ENCODE results near the gene AKR1C2. TPM values are rescaled to one million over a fixed set of nuclear protein-coding genes. Genes with fewer than 3 reads are reported as not detected.
"Not testable (repeated sequence)": the region's sequence is repeated elsewhere in the genome, so short reads cannot be mapped to it uniquely, and the experiment has no call there.

AKR1C2 gene
- total RNA-seq, 1 experiment from 2014 or later: 0.25 TPM

DNA sequence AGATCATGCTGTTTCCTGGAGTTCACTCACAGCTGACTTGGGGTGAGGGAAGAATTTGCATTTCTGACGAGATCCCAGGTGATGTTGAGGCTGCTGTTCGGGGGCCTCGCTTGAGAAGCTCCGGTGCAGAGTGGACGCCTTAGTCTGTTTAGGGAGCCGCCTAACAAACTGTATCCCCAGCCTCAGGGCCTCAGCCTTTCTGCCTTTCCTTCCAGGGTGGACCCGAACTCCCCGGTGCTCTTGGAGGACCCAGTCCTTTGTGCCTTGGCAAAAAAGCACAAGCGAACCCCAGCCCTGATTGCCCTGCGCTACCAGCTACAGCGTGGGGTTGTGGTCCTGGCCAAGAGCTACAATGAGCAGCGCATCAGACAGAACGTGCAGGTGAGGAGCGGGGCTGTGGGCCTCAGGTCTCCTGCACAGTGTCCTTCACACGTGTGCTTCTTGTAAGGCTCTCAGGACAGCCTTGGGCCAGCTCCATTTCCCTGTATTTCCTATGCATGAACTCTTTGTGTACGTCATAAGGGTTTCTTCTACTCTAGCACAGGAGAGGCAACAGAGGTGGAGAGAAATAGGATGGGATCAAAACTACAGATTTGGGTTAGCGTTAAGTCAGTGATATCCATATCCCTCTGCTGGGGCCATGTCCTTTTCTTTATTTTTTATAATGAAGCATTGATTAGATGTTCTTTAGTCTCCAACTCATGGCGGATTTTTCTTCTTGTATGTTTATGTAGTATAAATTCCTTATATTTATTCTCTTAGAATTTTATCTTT lies 31.1 kb downstream of the AKR1C2 start:
- RAD21 ChIA-PET (ENCODE audit: low non-redundant PET in 1 of 2, low total read pairs in 2 of 2, uncharacterized antibody in 2 of 2, unreplicated experiment in 2 of 2); CTCF ChIA-PET: not testable (repeated sequence)

DNA sequence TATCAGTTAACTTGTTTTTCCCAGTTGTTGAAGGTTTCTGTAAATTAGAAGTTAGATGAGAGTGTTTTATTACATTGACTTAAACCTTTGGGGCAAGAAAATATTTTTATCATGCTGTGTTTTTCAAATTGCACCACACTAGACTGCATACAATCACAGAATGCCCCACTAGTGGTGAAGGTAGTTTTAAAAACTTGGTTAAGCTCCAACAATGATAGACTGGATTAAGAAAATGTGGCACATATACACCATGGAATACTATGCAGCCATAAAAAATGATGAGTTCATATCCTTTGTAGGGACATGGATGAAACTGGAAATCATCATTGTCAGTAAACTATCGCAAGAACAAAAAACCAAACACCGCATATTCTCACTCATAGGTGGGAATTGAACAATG lies 33.3 kb downstream of the AKR1C2 start:
- H2AFZ ChIP-seq (ENCODE audit: low read depth, low read length, poor library complexity, severe bottlenecking); BruUV-seq (replicated peaks); H3K4me1 ChIP-seq (ENCODE audit: control insufficient read depth in 1 of 2, insufficient read depth in 2 of 2, low read length in 2 of 2); H3K36me3 ChIP-seq (ENCODE audit: control insufficient read depth in 1 of 2, insufficient read depth in 2 of 2, low read length in 2 of 2); ATAC-seq; H3K27ac ChIP-seq (ENCODE audit: low read depth, low read length); H4K20me1 ChIP-seq (ENCODE audit: insufficient read depth); H3K79me2 ChIP-seq (ENCODE audit: insufficient read depth, low read length); CTCF ChIA-PET; POLR2A ChIA-PET; H3K27me3 ChIP-seq (ENCODE audit: insufficient read depth, low read length); H3K4me2 ChIP-seq (ENCODE audit: low read length); H3K4me3 ChIP-seq (replicated peaks in 1 of 2; ENCODE audit: low read depth in 1 of 2, low read length in 2 of 2); H3K9ac ChIP-seq (ENCODE audit: low read length); H3K9me3 ChIP-seq (ENCODE audit: control insufficient read depth in 1 of 2, insufficient read depth in 1 of 2, low read depth in 1 of 2, low read length in 2 of 2); H3K9me2 ChIP-seq (ENCODE audit: insufficient read depth); RAD21 ChIA-PET (ENCODE audit: low non-redundant PET in 1 of 2, low total read pairs in 2 of 2, uncharacterized antibody in 2 of 2, unreplicated experiment in 2 of 2); DNase-seq (ENCODE audit: low read depth, low spot score); intact Hi-C loops (cut with micrococcal nuclease): not testable (repeated sequence)

More for the DNA sequence above, 31.1 kb downstream of the AKR1C2 start:
- H3K4me2 ChIP-seq (ENCODE audit: low read length); H2AFZ ChIP-seq (ENCODE audit: low read depth, low read length, poor library complexity, severe bottlenecking); H3K27ac ChIP-seq (ENCODE audit: low read depth, low read length); BruUV-seq (replicated peaks); H3K4me3 ChIP-seq (replicated peaks in 1 of 2; ENCODE audit: low read depth in 1 of 2, low read length in 2 of 2); H3K79me2 ChIP-seq (ENCODE audit: insufficient read depth, low read length); ATAC-seq; H3K9me3 ChIP-seq (ENCODE audit: control insufficient read depth in 1 of 2, insufficient read depth in 1 of 2, low read depth in 1 of 2, low read length in 2 of 2); H3K9me2 ChIP-seq (ENCODE audit: insufficient read depth); H3K27me3 ChIP-seq (ENCODE audit: insufficient read depth, low read length); H4K20me1 ChIP-seq (ENCODE audit: insufficient read depth); H3K4me1 ChIP-seq (ENCODE audit: control insufficient read depth in 1 of 2, insufficient read depth in 2 of 2, low read length in 2 of 2); H3K36me3 ChIP-seq (ENCODE audit: control insufficient read depth in 1 of 2, insufficient read depth in 2 of 2, low read length in 2 of 2); intact Hi-C loops (cut with micrococcal nuclease); POLR2A ChIA-PET; DNase-seq (ENCODE audit: low read depth, low spot score); H3K9ac ChIP-seq (ENCODE audit: low read length): not testable (repeated sequence)

DNA sequence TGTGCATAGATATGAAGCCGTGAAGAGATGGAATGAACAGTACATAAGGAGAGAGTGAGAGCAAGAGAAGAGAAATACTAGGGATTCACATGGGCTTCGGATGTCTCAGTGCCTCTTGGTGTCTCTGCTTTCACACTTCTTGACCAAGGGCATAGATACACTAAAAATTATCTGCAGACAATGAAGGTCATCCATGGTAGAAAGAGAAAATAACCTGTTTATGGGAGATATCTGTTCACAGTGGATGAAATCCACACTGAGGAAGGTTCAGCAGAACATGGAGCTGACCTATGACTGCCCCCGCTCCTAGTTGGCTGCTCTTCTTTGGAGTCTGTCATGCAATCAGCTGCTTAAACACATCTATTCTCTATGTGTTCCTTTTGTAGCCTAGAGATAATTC lies 34.4 kb downstream of the AKR1C2 start:
- ATAC-seq, CTCF ChIA-PET: not testable (repeated sequence)
- intact Hi-C loops (cut with micrococcal nuclease): loop anchor here (1.0 kb wide), 1 partner anchor 29 kb away; no protein-coding TSS in a partner anchor

DNA sequence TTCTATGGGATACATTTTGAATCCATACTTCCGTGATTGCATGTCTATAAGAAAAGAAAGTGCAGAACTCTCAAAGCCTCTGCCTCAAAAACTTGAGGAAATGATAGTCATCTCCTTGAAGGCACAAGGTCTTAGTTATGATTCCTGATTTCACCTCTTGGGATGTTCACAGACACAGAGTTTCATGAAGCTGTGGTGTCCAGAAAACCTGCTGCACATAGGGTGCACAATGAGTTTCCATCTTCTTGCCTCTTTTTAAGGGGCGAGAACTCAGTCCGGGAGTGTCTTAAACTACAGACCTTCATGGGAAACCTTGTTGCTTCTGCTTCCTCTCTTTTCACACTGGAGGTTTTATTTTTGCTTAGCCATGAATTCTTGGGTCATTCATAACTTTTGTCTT lies 36.5 kb downstream of the AKR1C2 start:
- RAD21 ChIA-PET (ENCODE audit: low non-redundant PET in 1 of 2, low total read pairs in 2 of 2, uncharacterized antibody in 2 of 2, unreplicated experiment in 2 of 2); H3K4me1 ChIP-seq (ENCODE audit: control insufficient read depth in 1 of 2, insufficient read depth in 2 of 2, low read length in 2 of 2); DNase-seq (ENCODE audit: low read depth, low spot score); CTCF ChIA-PET; H4K20me1 ChIP-seq (ENCODE audit: insufficient read depth); BruUV-seq (replicated peaks); H3K27me3 ChIP-seq (ENCODE audit: insufficient read depth, low read length); intact Hi-C loops (cut with micrococcal nuclease); H3K9me2 ChIP-seq (ENCODE audit: insufficient read depth); H3K4me3 ChIP-seq (replicated peaks in 1 of 2; ENCODE audit: low read depth in 1 of 2, low read length in 2 of 2); H3K4me2 ChIP-seq (ENCODE audit: low read length); H3K27ac ChIP-seq (ENCODE audit: low read depth, low read length); POLR2A ChIA-PET; H2AFZ ChIP-seq (ENCODE audit: low read depth, low read length, poor library complexity, severe bottlenecking); H3K9ac ChIP-seq (ENCODE audit: low read length); H3K79me2 ChIP-seq (ENCODE audit: insufficient read depth, low read length); H3K36me3 ChIP-seq (ENCODE audit: control insufficient read depth in 1 of 2, insufficient read depth in 2 of 2, low read length in 2 of 2); ATAC-seq; H3K9me3 ChIP-seq (ENCODE audit: control insufficient read depth in 1 of 2, insufficient read depth in 1 of 2, low read depth in 1 of 2, low read length in 2 of 2): not testable (repeated sequence)

More for the DNA sequence above, 34.4 kb downstream of the AKR1C2 start:
- H3K79me2 ChIP-seq (ENCODE audit: insufficient read depth, low read length); H4K20me1 ChIP-seq (ENCODE audit: insufficient read depth); RAD21 ChIA-PET (ENCODE audit: low non-redundant PET in 1 of 2, low total read pairs in 2 of 2, uncharacterized antibody in 2 of 2, unreplicated experiment in 2 of 2); H3K4me3 ChIP-seq (replicated peaks in 1 of 2; ENCODE audit: low read depth in 1 of 2, low read length in 2 of 2); H2AFZ ChIP-seq (ENCODE audit: low read depth, low read length, poor library complexity, severe bottlenecking); H3K27me3 ChIP-seq (ENCODE audit: insufficient read depth, low read length); H3K9me2 ChIP-seq (ENCODE audit: insufficient read depth); BruUV-seq (replicated peaks); H3K9me3 ChIP-seq (ENCODE audit: control insufficient read depth in 1 of 2, insufficient read depth in 1 of 2, low read depth in 1 of 2, low read length in 2 of 2); H3K9ac ChIP-seq (ENCODE audit: low read length); DNase-seq (ENCODE audit: low read depth, low spot score); H3K36me3 ChIP-seq (ENCODE audit: control insufficient read depth in 1 of 2, insufficient read depth in 2 of 2, low read length in 2 of 2); H3K4me2 ChIP-seq (ENCODE audit: low read length); H3K27ac ChIP-seq (ENCODE audit: low read depth, low read length); POLR2A ChIA-PET; H3K4me1 ChIP-seq (ENCODE audit: control insufficient read depth in 1 of 2, insufficient read depth in 2 of 2, low read length in 2 of 2): not testable (repeated sequence)

All from HCT116 (cell line).